ENCODE measurements around the gene RAD18.

- TF ChIP-seq CTCF (conservative IDR thresholded peaks at IDR 0.05; ENCODE audit: low read depth, low read length) = no peak
- TF ChIP-seq EZH2 (IDR thresholded peaks at IDR 0.05; ENCODE audit: borderline replicate concordance, low read depth, low read length, poor library complexity, severe bottlenecking) = no peak
These were observed 43.9 kb upstream of the RAD18 start for GRCh38 chr3:9007213-9007612.
